ENCODE data around the gene SYCP2. TPM values are rescaled to one million over a fixed set of nuclear protein-coding genes. Genes with fewer than 3 reads are reported as not detected.
A peak's percentile ranks its signal among the peaks of the same experiment; 100 is the strongest.

Gene SYCP2
- total and polyA plus RNA-seq, 12 donors, result 0.28 to 2.7 (median 1.1) TPM

DNA sequence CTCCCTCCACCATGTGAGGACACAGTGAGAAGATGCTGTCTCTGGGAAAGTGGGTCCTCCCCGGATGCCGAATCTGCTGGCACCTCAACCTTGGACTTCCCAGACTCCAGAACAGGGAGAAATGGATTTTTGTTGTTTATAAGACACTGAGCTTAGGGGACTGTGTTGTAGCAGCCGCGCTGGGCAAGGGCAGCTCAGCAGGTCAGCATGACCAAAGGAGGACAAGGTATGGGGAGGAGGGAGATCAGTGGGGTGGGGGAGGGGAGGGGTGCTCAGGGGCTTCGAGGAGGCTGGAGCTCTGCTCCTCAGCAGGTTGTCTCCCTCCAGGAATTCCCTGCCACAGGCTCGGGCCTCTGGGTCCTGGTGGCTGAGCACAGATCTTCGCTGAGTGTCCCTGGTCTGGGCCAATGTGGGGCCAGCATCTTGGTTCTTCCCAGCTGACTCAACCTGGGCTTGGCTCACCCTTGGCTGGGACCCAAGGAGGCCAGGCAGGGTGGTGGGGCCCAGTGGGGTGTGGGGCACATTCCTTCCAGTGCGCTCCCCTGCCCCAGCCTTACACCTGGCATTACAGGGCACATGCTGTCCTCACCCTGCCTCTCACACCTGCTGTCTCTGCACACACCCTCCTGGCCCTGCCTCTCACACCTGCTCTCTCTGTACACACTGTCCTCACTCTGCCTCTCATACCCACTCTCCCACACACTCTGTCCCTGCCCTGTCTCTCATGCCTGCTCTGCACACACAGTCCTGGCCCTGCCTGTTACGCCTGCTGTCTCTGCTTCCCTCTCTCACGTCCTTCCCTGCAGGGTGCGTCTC is 107.3 kb downstream of the SYCP2 start:
- Histone ChIP-seq H3K27me3 (no peaks in the 10 kb centered on the region), H3K4me3 (no peak overlapping the region), H3K4me1 (replicated peaks in 1 of 2) (no peaks in the 10 kb centered on the region), H3K36me3 (replicated peaks in 1 of 2) (no peaks in the 10 kb centered on the region), H3K27ac (no peak overlapping the region), H3K9me3 (replicated peaks in 1 of 3) (no peaks in the 10 kb centered on the region)
- WGBS, 4 donors, result 73 to 88% (median 84%) methylated on average over 9 to 11 of the region's 11 CpGs
- DNase-seq, result peak in 1 of 7 donors; percentile 49
- intact Hi-C loops (cut with DNase I), result no loop called here
- TF ChIP-seq POLR2A (IDR thresholded peaks at IDR 0.05), result no peak
- TF ChIP-seq, protein P1, sequence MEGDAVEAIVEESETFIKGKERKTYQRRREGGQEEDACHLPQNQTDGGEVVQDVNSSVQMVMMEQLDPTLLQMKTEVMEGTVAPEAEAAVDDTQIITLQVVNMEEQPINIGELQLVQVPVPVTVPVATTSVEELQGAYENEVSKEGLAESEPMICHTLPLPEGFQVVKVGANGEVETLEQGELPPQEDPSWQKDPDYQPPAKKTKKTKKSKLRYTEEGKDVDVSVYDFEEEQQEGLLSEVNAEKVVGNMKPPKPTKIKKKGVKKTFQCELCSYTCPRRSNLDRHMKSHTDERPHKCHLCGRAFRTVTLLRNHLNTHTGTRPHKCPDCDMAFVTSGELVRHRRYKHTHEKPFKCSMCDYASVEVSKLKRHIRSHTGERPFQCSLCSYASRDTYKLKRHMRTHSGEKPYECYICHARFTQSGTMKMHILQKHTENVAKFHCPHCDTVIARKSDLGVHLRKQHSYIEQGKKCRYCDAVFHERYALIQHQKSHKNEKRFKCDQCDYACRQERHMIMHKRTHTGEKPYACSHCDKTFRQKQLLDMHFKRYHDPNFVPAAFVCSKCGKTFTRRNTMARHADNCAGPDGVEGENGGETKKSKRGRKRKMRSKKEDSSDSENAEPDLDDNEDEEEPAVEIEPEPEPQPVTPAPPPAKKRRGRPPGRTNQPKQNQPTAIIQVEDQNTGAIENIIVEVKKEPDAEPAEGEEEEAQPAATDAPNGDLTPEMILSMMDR (IDR thresholded peaks at IDR 0.05), result no peak

DNA sequence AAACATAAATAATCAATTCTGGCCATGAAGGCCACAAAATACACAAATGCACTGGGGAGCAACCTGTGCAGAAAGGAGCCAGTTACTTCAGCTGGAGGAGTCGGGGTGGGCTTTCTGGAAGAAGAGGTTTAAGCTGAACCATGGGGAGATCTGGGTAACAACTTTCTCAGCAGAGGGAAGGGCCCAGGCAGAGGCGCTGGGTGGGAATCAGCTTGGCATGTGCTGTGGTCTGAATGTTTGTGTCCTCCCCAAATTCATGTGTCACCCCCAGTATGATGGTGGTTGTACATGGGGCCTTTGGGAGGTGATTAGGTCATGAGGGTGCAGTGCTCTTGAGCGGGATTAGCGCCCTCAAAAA is 107.9 kb downstream of the SYCP2 start:
- no peak overlapping the region for H3K4me3 ChIP-seq
- H3K9me3 ChIP-seq (replicated peaks in 1 of 3), result no peaks in the 10 kb centered on the region
- no peaks in the 10 kb centered on the region for H3K36me3 ChIP-seq (replicated peaks in 1 of 2)
- H3K27ac ChIP-seq, result no peak overlapping the region
- no peaks in the 10 kb centered on the region for H3K4me1 ChIP-seq (replicated peaks in 1 of 2)
- no peaks in the 10 kb centered on the region for H3K27me3 ChIP-seq
- no peak for TF ChIP-seq POLR2A (IDR thresholded peaks at IDR 0.05)
- TF ChIP-seq, protein P1 (IDR thresholded peaks at IDR 0.05), result no peak
- intact Hi-C loops (cut with DNase I), result no loop called here
- peak in 1 of 7 donors; percentile 7 for DNase-seq
- WGBS, 4 donors, result 89 to 96% (median 93%) methylated on average over 4 of the region's 4 CpGs

DNA sequence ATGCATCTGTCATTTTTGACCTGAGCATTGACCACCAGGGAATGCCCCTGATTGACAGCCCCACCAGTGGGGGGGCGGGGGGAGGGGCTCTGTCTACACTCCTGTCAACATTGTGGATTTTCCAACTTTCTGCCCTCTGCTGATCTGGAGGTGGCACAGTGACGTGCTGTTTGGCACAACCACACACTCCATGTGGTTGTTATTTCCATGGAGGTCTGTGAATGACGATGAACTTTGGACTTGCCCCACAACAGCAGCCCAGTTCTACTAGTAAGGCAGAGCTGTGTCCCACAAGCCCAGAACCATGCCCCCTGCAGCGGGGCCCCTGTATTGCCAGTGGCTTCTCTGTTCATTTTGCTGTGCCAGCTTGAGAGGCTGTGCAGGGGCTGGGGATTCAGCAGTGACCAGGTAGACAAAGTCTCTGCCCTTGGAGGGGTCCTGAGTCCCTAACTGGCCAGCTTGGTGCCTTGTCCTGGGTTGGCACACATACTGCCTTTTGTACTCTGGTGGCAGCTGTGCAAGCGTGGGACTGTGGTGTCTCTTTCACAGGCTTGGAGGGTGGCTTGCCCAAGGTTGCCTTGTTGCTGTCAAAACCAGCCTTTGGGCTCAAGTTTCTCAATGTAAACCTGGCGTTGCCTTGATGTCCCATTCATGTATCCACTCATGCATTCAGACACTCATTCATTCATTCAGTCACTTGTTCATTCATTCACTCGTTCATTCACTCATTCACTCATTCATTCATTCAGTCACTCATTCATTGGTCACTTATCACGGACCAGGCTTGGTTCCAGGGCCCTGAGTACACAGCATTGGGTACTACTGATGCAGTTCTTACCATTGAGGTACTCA is 108.5 kb downstream of the SYCP2 start:
- Histone ChIP-seq H3K4me1 (replicated peaks in 1 of 2) (no peaks in the 10 kb centered on the region), H3K36me3 (replicated peaks in 1 of 2) (no peaks in the 10 kb centered on the region), H3K27ac (no peak overlapping the region), H3K4me3 (no peak overlapping the region), H3K9me3 (replicated peaks in 1 of 3) (no peaks in the 10 kb centered on the region), H3K27me3 (no peaks in the 10 kb centered on the region)
- TF ChIP-seq, protein P1 (IDR thresholded peaks at IDR 0.05), result no peak
- no peak for TF ChIP-seq POLR2A (IDR thresholded peaks at IDR 0.05)
- peak in 1 of 7 donors; percentile 33 for DNase-seq
- WGBS, 4 donors, result 73 to 83% (median 75%) methylated on average over 5 to 8 of the region's 8 CpGs
- intact Hi-C loops (cut with DNase I), result no loop called here

DNA sequence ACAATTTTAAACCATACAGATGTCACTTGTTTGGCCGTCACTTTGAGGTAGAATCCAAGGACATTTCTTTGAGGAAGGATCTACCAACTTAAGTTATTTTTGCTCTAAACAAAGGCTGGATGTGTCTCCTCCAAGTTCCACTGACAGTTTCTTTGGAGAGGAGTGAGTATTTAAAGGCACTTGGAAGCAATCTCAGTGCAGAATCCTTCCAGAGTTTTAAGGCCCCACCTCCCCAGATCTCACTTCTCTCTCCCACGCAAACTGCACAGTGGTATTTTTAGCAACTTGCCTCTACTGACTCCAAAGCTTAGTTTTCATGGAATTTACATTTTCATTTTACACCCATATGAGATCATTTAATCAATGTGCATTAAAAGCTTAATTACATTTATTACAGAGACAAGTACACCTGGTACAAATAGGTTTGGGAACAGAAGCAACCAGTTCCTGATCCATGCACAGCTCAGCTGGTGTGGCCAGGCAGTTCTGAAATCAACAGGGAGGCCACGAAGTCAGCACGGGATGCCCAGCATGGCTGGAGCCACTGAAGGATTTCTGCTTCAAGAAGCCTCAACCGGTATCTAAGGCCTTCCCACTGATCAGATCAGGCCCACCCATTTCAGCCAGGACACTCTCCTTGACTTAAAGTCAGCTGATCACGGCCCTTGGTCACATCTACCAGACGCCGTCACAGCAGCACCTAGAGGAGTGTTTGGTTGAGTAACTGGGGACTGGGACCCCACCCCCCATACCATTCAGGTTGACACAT is 109.8 kb downstream of the SYCP2 start:
- H3K36me3 ChIP-seq (replicated peaks in 1 of 2), result no peaks in the 10 kb centered on the region
- 53 to 84% (median 71%) methylated on average over 3 to 8 of the region's 8 CpGs for WGBS, 4 donors
- no peaks in the 10 kb centered on the region for H3K9me3 ChIP-seq (replicated peaks in 1 of 3)
- H3K27me3 ChIP-seq, result no peaks in the 10 kb centered on the region
- peak in 1 of 7 donors; percentile 35 for DNase-seq
- no peak overlapping the region for H3K4me3 ChIP-seq
- TF ChIP-seq, protein P1 (IDR thresholded peaks at IDR 0.05), result no peak
- TF ChIP-seq POLR2A (IDR thresholded peaks at IDR 0.05), result no peak
- intact Hi-C loops (cut with DNase I), result no loop called here
- no peaks in the 10 kb centered on the region for H3K4me1 ChIP-seq (replicated peaks in 1 of 2)
- no peak overlapping the region for H3K27ac ChIP-seq

Measured in adrenal gland (tissue), 12 donors.